K562 (cell line): ENCODE results near the gene ERAS. TPM values are rescaled to one million over a fixed set of nuclear protein-coding genes. Genes with fewer than 3 reads are reported as not detected.
A peak's percentile ranks its signal among the peaks of the same experiment; 100 is the strongest.

Experiments used
- CREB5 ChIP-seq: fragments of 250-450 bp; sonication (Bioruptor Pico); IDR thresholded peaks from 2 replicates; pipeline ENCODE4 v1.5.0; 2020; ENCODE audit warnings: mild to moderate bottlenecking
- ESRRA ChIP-seq: fragments of 450-650 bp; IDR thresholded peaks from 2 replicates; pipeline ENCODE4 v1.6.1; 2014; ENCODE audit warnings: low read depth, mild to moderate bottlenecking, moderate library complexity, borderline replicate concordance
- FOXP1 ChIP-seq: sonication (generic); formaldehyde crosslinking; IDR thresholded peaks from 2 replicates; pipeline ENCODE4 v1.8.0; 2022; ENCODE audit warnings: mild to moderate bottlenecking, missing genetic modification reagents
- GMEB1 ChIP-seq: fragments of 250-450 bp; sonication (Bioruptor Pico); IDR thresholded peaks from 2 replicates; pipeline ENCODE4 v1.4.0; 2020; ENCODE audit warnings: mild to moderate bottlenecking
- IRF9 ChIP-seq: fragments of 450-650 bp; IDR thresholded peaks from 2 replicates; pipeline ENCODE4 v1.6.1; 2016; ENCODE audit warnings: missing biosample characterization, missing genetic modification characterization
- KDM5B ChIP-seq: fragments of 200-600 bp; sonication (generic); IDR thresholded peaks from 2 replicates; pipeline ENCODE4 v1.6.1; 2012; ENCODE audit warnings: low read depth, mild to moderate bottlenecking, moderate library complexity, low read length, control low read depth, inconsistent platforms; ENCODE audit not compliant: insufficient replicate concordance
- RHOXF2B ChIP-seq: fragments of 250-450 bp; sonication (Bioruptor Pico); conservative IDR thresholded peaks from 2 replicates; pipeline ENCODE4 v1.5.1; 2021
- SFPQ ChIP-seq: fragments of 200-400 bp; formaldehyde crosslinking; IDR thresholded peaks from 2 replicates; pipeline ENCODE4 v1.6.1; 2017; ENCODE audit warnings: mild to moderate bottlenecking, low read depth, low read length, moderate library complexity
- SMAD2 ChIP-seq: fragments of 150-350 bp; IDR thresholded peaks from 2 replicates; pipeline ENCODE4 v1.6.1; 2014; ENCODE audit warnings: low read depth, mild to moderate bottlenecking, low read length
- SMAD3 ChIP-seq: fragments of 450-650 bp; formaldehyde crosslinking; conservative IDR thresholded peaks from 2 replicates; pipeline ENCODE4 v1.4.0; 2020; ENCODE audit warnings: mild to moderate bottlenecking
- ZC3H4 ChIP-seq: sonication (generic); formaldehyde crosslinking; IDR thresholded peaks from 2 replicates; pipeline ENCODE4 v1.9.0; 2021; ENCODE audit warnings: missing genetic modification reagents, borderline replicate concordance
- ZNF23 ChIP-seq: fragments of 250-450 bp; sonication (Bioruptor Pico); IDR thresholded peaks from 2 replicates; pipeline ENCODE4 v1.4.0; 2020; ENCODE audit warnings: mild to moderate bottlenecking
- ZNF24 ChIP-seq: fragments of 450-650 bp; IDR thresholded peaks from 2 replicates; pipeline ENCODE4 v1.6.1; 2016
- ZNF324 ChIP-seq: fragments of 250-450 bp; sonication (Bioruptor Pico); IDR thresholded peaks from 2 replicates; pipeline ENCODE4 v1.4.0; 2020; ENCODE audit warnings: mild to moderate bottlenecking
- ZNF583 ChIP-seq: fragments of 250-450 bp; sonication (Bioruptor Pico); IDR thresholded peaks from 2 replicates; pipeline ENCODE4 v1.4.0; 2020
- ZNF76 ChIP-seq: fragments of 250-450 bp; sonication (Bioruptor Pico); IDR thresholded peaks from 2 replicates; pipeline ENCODE4 v1.4.0; 2020; ENCODE audit warnings: mild to moderate bottlenecking, moderate library complexity, borderline replicate concordance
- polyA plus RNA-seq, 8 experiments: library from polyadenylated mRNA; depleted of rRNA in 4 of 8; stranded (reverse) in 5 of 8; unstranded in 3 of 8; fragments of >200 nt; fragmentation: Nextera tagmentation in 2 of 8; fragmentation: Illumina TruSeq in 1 of 8; extraction: Ambion mirVana in 2 of 8; extraction: Trizol in 1 of 8; gene quantifications; 2 replicates each; pipeline versions ENCODE4 v1.2.1 to v1.2.3, GENCODE V29; 2011 to 2014; ENCODE audit warnings: inconsistent platforms in 1 of 8, missing spikeins in 1 of 8
- total RNA-seq, 7 experiments: library from RNA; depleted of rRNA in 6 of 7; stranded (reverse); fragments of >200 nt in 6 of 7; fragmentation: Illumina TruSeq in 2 of 7; extraction: Trizol in 2 of 7; gene quantifications; 2 replicates each; pipeline versions ENCODE4 v1.2.1 to v1.2.3, GENCODE V29; 2011 to 2021; ENCODE audit warnings: low replicate concordance in 1 of 7

ERAS gene
- total and polyA plus RNA-seq, 9 of the 15 experiments (the other 6 are each of a cell fraction or from before 2014, with no cell fraction given): 0.07 to 0.12 TPM; not detected in 7

GRCh38 chrX:48782795-48783194 lies 43.5 kb upstream of the ERAS start (continued):
- TF ChIP-seq SFPQ (no peak), ZNF324 (no peak), RHOXF2B (CRISPR knock-in tag) (no peak), FOXP1 (CRISPR knock-in tag) (no peak), KDM5B (no peak), SMAD2 (no peak), GMEB1 (CRISPR knock-in tag) (no peak), ZNF76 (CRISPR knock-in tag) (0 out of 2 replicates have a peak, but pooled peaks have one; percentile 18), SMAD3 (CRISPR knock-in tag) (no peak), ZNF24 (no peak), CREB5 (CRISPR knock-in tag) (no peak), ZC3H4 (no peak), ZNF583 (CRISPR knock-in tag) (no peak), ZNF23 (no peak), IRF9 (no peak), ESRRA (peak; percentile 65; the same call in 1 of the 2 replicates)
